H9 (cell line): Measurements from ENCODE around the gene INPP5E. TPM values are rescaled to one million over a fixed set of nuclear protein-coding genes. Genes with fewer than 3 reads are reported as not detected.

Experiments used
- DNase-seq: peaks from one replicate; pipeline ENCODE4 v3.0.0-alpha.2; 2017
- H2AFZ ChIP-seq: one replicate; pipeline ENCODE4 v1.6.1; 2013; ENCODE audit warnings: mild to moderate bottlenecking, low read length, control low read depth, moderate library complexity
- H2AK5ac ChIP-seq: 2 replicates; pipeline ENCODE4 v1.6.1; 2013; ENCODE audit warnings: low read length, control low read depth, mixed read lengths; ENCODE audit not compliant: insufficient read length
- H2BK120ac ChIP-seq: one replicate; pipeline ENCODE4 v1.6.1; 2013; ENCODE audit warnings: low read depth, mild to moderate bottlenecking, low read length, control low read depth, inconsistent platforms; ENCODE audit not compliant: poor library complexity, severe bottlenecking
- H2BK12ac ChIP-seq: 2 replicates; pipeline ENCODE4 v1.6.1; 2013; ENCODE audit warnings: low read length, control low read depth, mixed read lengths, low read depth; ENCODE audit not compliant: insufficient read length
- H2BK15ac ChIP-seq: 2 replicates; pipeline ENCODE4 v1.6.1; 2013; ENCODE audit warnings: low read depth, low read length, control low read depth
- H2BK20ac ChIP-seq: one replicate; pipeline ENCODE4 v1.6.1; 2013; ENCODE audit warnings: low read depth, mild to moderate bottlenecking, low read length, control low read depth, inconsistent platforms; ENCODE audit not compliant: poor library complexity, severe bottlenecking
- H2BK5ac ChIP-seq: 2 replicates; pipeline ENCODE4 v1.6.1; 2013; ENCODE audit warnings: low read length, control low read depth, mixed read lengths; ENCODE audit not compliant: insufficient read length
- H3K14ac ChIP-seq: 2 replicates; pipeline ENCODE4 v1.6.1; 2013; ENCODE audit warnings: low read length, control low read depth; ENCODE audit not compliant: insufficient read depth
- H3K18ac ChIP-seq: 2 replicates; pipeline ENCODE4 v1.6.1; 2013; ENCODE audit warnings: low read depth, mild to moderate bottlenecking, mixed read lengths, low read length, control low read depth; ENCODE audit not compliant: insufficient read length
- H3K23ac ChIP-seq: 2 replicates; pipeline ENCODE4 v1.6.1; 2013; ENCODE audit warnings: low read length, control low read depth, mixed read lengths, low read depth; ENCODE audit not compliant: insufficient read length
- H3K23me2 ChIP-seq: 2 replicates; pipeline ENCODE4 v1.6.1; 2013; ENCODE audit warnings: low read depth, mild to moderate bottlenecking, mixed read lengths, low read length, control low read depth; ENCODE audit not compliant: insufficient read length, poor library complexity, severe bottlenecking
- H3K27ac ChIP-seq: 2 replicates; pipeline ENCODE4 v1.5.1; 2013; ENCODE audit warnings: low read length, control low read depth, mixed read lengths, low read depth; ENCODE audit not compliant: insufficient read length
- H3K27me3 ChIP-seq: 2 replicates; pipeline ENCODE4 v1.6.1; 2013; ENCODE audit warnings: low read length, control low read depth, inconsistent platforms; ENCODE audit not compliant: insufficient read depth
- H3K4ac ChIP-seq: 2 replicates; pipeline ENCODE4 v1.6.1; 2013; ENCODE audit warnings: low read depth, mild to moderate bottlenecking, control low read depth, inconsistent platforms, low read length, moderate library complexity
- H3K4me1 ChIP-seq: 2 replicates; pipeline ENCODE4 v1.6.1; 2013; ENCODE audit warnings: low read length, control low read depth, inconsistent platforms; ENCODE audit not compliant: insufficient read depth
- H3K4me2 ChIP-seq: 2 replicates; pipeline ENCODE4 v1.6.1; 2013; ENCODE audit warnings: low read length, control low read depth, mixed read lengths; ENCODE audit not compliant: insufficient read length, insufficient read depth
- H3K56ac ChIP-seq: 2 replicates; pipeline ENCODE4 v1.6.1; 2013; ENCODE audit warnings: low read depth, mild to moderate bottlenecking, mixed read lengths, low read length, control low read depth; ENCODE audit not compliant: insufficient read length
- H3K79me1 ChIP-seq: 2 replicates; pipeline ENCODE4 v1.6.1; 2013; ENCODE audit warnings: low read depth, mild to moderate bottlenecking, moderate library complexity, low read length, control low read depth, inconsistent platforms; ENCODE audit not compliant: insufficient read depth, poor library complexity, severe bottlenecking
- H3K79me2 ChIP-seq: 2 replicates; pipeline ENCODE4 v1.6.1; 2013; ENCODE audit warnings: low read length, control low read depth, inconsistent platforms; ENCODE audit not compliant: insufficient read depth
- H3K9ac ChIP-seq: 2 replicates; pipeline ENCODE4 v1.6.1; 2013; ENCODE audit warnings: low read length, control low read depth, mixed read lengths; ENCODE audit not compliant: insufficient read length; ENCODE audit errors: extremely low read depth
- H3K9me3 ChIP-seq: one replicate; pipeline ENCODE4 v1.6.1; 2013; ENCODE audit warnings: low read depth, low read length, inconsistent platforms; ENCODE audit not compliant: control insufficient read depth
- H3T11ph ChIP-seq: one replicate; pipeline ENCODE4 v1.6.1; 2013; ENCODE audit warnings: mild to moderate bottlenecking, low read length, control low read depth, inconsistent platforms
- H4K20me1 ChIP-seq: one replicate; pipeline ENCODE4 v1.6.1; 2013; ENCODE audit not compliant: control insufficient read depth, insufficient read length, insufficient read depth
- H4K5ac ChIP-seq: 2 replicates; pipeline ENCODE4 v1.6.1; 2013; ENCODE audit warnings: low read depth, mild to moderate bottlenecking, mixed read lengths, low read length, control low read depth; ENCODE audit not compliant: insufficient read length
- H4K8ac ChIP-seq: replicated peaks from 2 replicates; pipeline ENCODE4 v1.6.1; 2013; ENCODE audit warnings: low read length, control low read depth, mixed read lengths, low read depth; ENCODE audit not compliant: insufficient read length
- H4K91ac ChIP-seq: 2 replicates; pipeline ENCODE4 v1.6.1; 2013; ENCODE audit warnings: low read depth, mild to moderate bottlenecking, moderate library complexity, mixed read lengths, low read length, control low read depth; ENCODE audit not compliant: insufficient read length
- H3K27ac Mint-ChIP-seq, 3 experiments: 2 replicates in 2 of 3; 3 replicates in 1 of 3; pipeline ENCODE4 v1.8.0; 2020 to 2021; ENCODE audit warnings: mixed read lengths in 3 of 3, mild to moderate bottlenecking in 1 of 3, moderate library complexity in 1 of 3
- H3K27me3 Mint-ChIP-seq: 2 replicates; pipeline ENCODE4 v1.8.0; 2021; ENCODE audit warnings: low read depth, mild to moderate bottlenecking, moderate library complexity, mixed read lengths
- H3K36me3 Mint-ChIP-seq, 3 experiments: 2 replicates in 2 of 3; 3 replicates in 1 of 3; pipeline ENCODE4 v1.8.0; 2020 to 2021; ENCODE audit warnings: low read depth in 3 of 3, mixed read lengths in 3 of 3; ENCODE audit not compliant: insufficient read depth in 1 of 3
- H3K4me1 Mint-ChIP-seq, 2 experiments: 2 replicates each; pipeline ENCODE4 v1.8.0; 2020; ENCODE audit warnings: mixed read lengths in 2 of 2
- H3K4me3 Mint-ChIP-seq, 2 experiments: 2 replicates in 1 of 2; 3 replicates in 1 of 2; pipeline ENCODE4 v1.8.0; 2020 to 2021; ENCODE audit warnings: mild to moderate bottlenecking in 2 of 2, mixed read lengths in 2 of 2, moderate library complexity in 1 of 2
- H3K9me3 Mint-ChIP-seq, 2 experiments: 2 replicates in 1 of 2; 3 replicates in 1 of 2; pipeline ENCODE4 v1.8.0; 2020; ENCODE audit warnings: mild to moderate bottlenecking in 2 of 2, mixed read lengths in 2 of 2, moderate library complexity in 1 of 2
- CTCF ChIP-seq: fragments of 200-600 bp; sonication (generic); conservative IDR thresholded peaks from 3 replicates; pipeline ENCODE4 v1.8.0; 2021; ENCODE audit warnings: antibody characterized with exemption, mild to moderate bottlenecking
- WGBS: extraction: QIAGEN DNeasy Blood & Tissue Kit; methylation state at CpG from one replicate; pipeline ENCODE4 v1.1.7; 2013; ENCODE audit warnings: missing lambda C conversion rate, low lambda C conversion rate, mixed read lengths; ENCODE audit not compliant: insufficient read length; ENCODE audit errors: extremely low coverage; 5-methylcytosine and 5-hydroxymethylcytosine counted together
- total RNA-seq: library from RNA; stranded (reverse); gene quantifications from 2 replicates; pipeline ENCODE4 v1.2.1, GENCODE V29; 2021

The INPP5E gene
- total RNA-seq, 1 experiment from 2014 or later: 21.0 TPM

- no peak overlapping the region for H3K27ac ChIP-seq
- no peak overlapping the region for H2BK120ac ChIP-seq
- no peak for TF ChIP-seq CTCF
- H3K9ac ChIP-seq: no peak overlapping the region
- no peak overlapping the region for H2BK12ac ChIP-seq
- H4K5ac ChIP-seq: no peak overlapping the region
- no CpG with 5 or more reads among the region's 5 CpGs for WGBS
- no peaks in the 10 kb centered on the region for H3K27me3 ChIP-seq
- Mint-ChIP-seq H3K27me3 (no peaks in the 10 kb centered on the region; the same call in 1 of the 2 replicates), H3K4me1 (peaks cover 11 to 13% of the 10 kb centered on the region in 2 experiments), H3K4me3 (no peak overlapping the region), H3K27ac (no peak overlapping the region), H3K9me3 (no peaks in the 10 kb centered on the region), H3K36me3 (peaks cover 26 to 71% (median 57%) of the 10 kb centered on the region in 3 experiments)
- no peak overlapping the region for H3K14ac ChIP-seq
- no peak overlapping the region for H4K8ac ChIP-seq
- H3K4ac ChIP-seq: no peak overlapping the region
- H3K79me2 ChIP-seq: peaks cover 12% of the 10 kb centered on the region; the same call in 1 of the 2 replicates
- no peak overlapping the region for H2BK20ac ChIP-seq
- no peaks in the 10 kb centered on the region for H3K9me3 ChIP-seq
- H4K91ac ChIP-seq: no peak overlapping the region
- no peak overlapping the region for H2BK5ac ChIP-seq
- H3K56ac ChIP-seq: no peak overlapping the region
- H3K4me2 ChIP-seq: no peak overlapping the region
- H3K18ac ChIP-seq: no peak overlapping the region
- no peaks in the 10 kb centered on the region for H4K20me1 ChIP-seq
- no peak overlapping the region for H2AFZ ChIP-seq
- no peak overlapping the region for H3T11ph ChIP-seq
- H3K4me1 ChIP-seq: no peaks in the 10 kb centered on the region
- peaks cover 8% of the 10 kb centered on the region for H3K79me1 ChIP-seq
- no peak for DNase-seq
- no peak overlapping the region for H2AK5ac ChIP-seq
- no peak overlapping the region for H2BK15ac ChIP-seq
- H3K23ac ChIP-seq: no peak overlapping the region
- H3K23me2 ChIP-seq: peaks cover 6% of the 10 kb centered on the region
Measured at GRCh38 chr9:136403538-136403914, 36.1 kb downstream of the INPP5E start.
